GM20000 (cell line): Measurements from ENCODE around the gene RIN2.

ENCODE experiments used
- DNase-seq: peaks from one replicate; pipeline ENCODE4 v3.0.0; 2012; ENCODE audit warnings: low spot score
- CTCF ChIP-seq: IDR thresholded peaks from 2 replicates; pipeline ENCODE4 v1.5.1; 2012; ENCODE audit warnings: mild to moderate bottlenecking, control low read depth; ENCODE audit errors: extremely low read depth, missing control alignments

The RIN2 gene

GRCh38 chr20:19765266-19765665, 7.2 kb downstream of the RIN2 start:
- TF ChIP-seq CTCF, result no peak
- no peak for DNase-seq

GRCh38 chr20:19765913-19766312, 7.9 kb downstream of the RIN2 start:
- TF ChIP-seq CTCF, result no peak
- DNase-seq, result no peak

GRCh38 chr20:19767070-19767469, 9.0 kb downstream of the RIN2 start:
- DNase-seq, result no peak
- TF ChIP-seq CTCF, result no peak

GRCh38 chr20:19768325-19768842, 10.3 kb downstream of the RIN2 start:
- no peak for DNase-seq
- no peak for TF ChIP-seq CTCF

- no peak for TF ChIP-seq CTCF
- no peak for DNase-seq
These were observed 11.4 kb downstream of the RIN2 start for GRCh38 chr20:19769507-19769906.

- DNase-seq, result no peak
- no peak for TF ChIP-seq CTCF
These were observed 12.3 kb downstream of the RIN2 start for GRCh38 chr20:19770375-19770774.

GRCh38 chr20:19771031-19771430, 13.0 kb downstream of the RIN2 start:
- no peak for TF ChIP-seq CTCF
- no peak for DNase-seq

- no peak for DNase-seq
- TF ChIP-seq CTCF, result no peak
These were observed 15.4 kb downstream of the RIN2 start for GRCh38 chr20:19773471-19773870.
